ENCODE measurements around the gene CLTCL1. TPM values are rescaled to one million over a fixed set of nuclear protein-coding genes. Genes with fewer than 3 reads are reported as not detected.

CLTCL1 gene
- total and polyA plus RNA-seq, 9 of the 15 experiments (the other 6 are each of a cell fraction or from before 2014, with no cell fraction given), result 1.1 to 11.7 (median 5.0) TPM

DNA sequence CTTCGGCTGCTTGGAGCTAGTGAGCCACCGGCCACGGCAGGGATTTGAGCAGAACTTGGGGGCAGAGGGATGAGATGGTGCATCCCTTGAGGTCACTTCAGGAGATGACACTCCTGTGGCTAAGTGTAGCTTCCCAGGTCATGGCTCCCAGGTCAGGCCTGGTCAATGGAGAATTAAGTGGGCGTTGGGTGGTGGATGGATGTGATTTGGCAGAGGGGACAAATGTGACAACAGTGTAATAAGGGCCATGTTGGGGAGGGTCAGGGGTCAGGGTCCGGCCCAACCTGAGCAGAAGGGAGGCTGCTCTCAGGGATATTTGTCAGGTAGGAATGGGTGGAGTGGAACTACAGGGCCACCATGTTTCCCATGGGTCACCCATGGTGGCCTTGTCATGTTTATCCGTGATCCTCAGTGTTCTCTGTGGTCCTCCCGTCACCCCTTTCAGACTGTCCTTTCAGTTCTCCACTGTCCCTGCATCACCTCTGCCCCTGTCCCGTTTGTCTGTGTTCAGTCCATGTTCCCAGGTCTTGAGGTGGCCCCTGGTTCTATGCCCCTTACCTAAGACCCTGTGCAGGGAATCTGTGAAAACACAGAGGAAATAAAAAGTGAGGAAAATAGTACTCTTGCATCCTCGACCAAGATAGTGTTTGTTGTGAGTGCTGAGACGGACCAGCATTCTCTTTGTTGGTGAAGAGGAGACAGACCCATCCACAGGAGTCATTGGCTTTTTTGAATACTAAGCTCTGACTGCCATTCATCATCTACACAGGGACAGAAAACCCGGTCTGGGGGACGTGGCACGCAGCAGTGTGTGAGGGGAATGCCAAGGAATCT lies 119.1 kb downstream of the CLTCL1 start (continued):
- TF ChIP-seq ZNF318 (IDR thresholded peaks at IDR 0.05; ENCODE audit: borderline replicate concordance in 1 of 2, low read depth in 1 of 2), result no peak
- peak; percentile 60; the same call in 1 of the 2 replicates for TF ChIP-seq HMGXB4 (CRISPR knock-in tag; IDR thresholded peaks at IDR 0.05)
- TF ChIP-seq OTX1 (CRISPR knock-in tag; IDR thresholded peaks at IDR 0.05), result peak; percentile 85
- TF ChIP-seq MLX (CRISPR knock-in tag; conservative IDR thresholded peaks at IDR 0.05), result peak in 1 of 2 experiments; percentile 1; a peak in 1 of 4 replicates
- no peak for TF ChIP-seq FUS (optimal IDR thresholded peaks at IDR 0.05; ENCODE audit: low read depth, low read length)
- TF ChIP-seq U2AF1 (optimal IDR thresholded peaks at IDR 0.05; ENCODE audit: low read depth, low read length), result no peak
- TF ChIP-seq ZNF76 (CRISPR knock-in tag; IDR thresholded peaks at IDR 0.05; ENCODE audit: borderline replicate concordance), result no peak
- peak; percentile 76; the same call in 1 of the 2 replicates for TF ChIP-seq CHCHD3 (CRISPR knock-in tag; IDR thresholded peaks at IDR 0.05)
- TF ChIP-seq GTF2E2 (tag; IDR thresholded peaks at IDR 0.05), result no peak
- TF ChIP-seq ZNF280B (CRISPR knock-in tag; IDR thresholded peaks at IDR 0.05), result 0 out of 2 replicates have a peak, but pooled peaks have one; percentile 33
